Measurements from ENCODE around the gene GPC4. TPM values are rescaled to one million over a fixed set of nuclear protein-coding genes. Genes with fewer than 3 reads are reported as not detected.

Gene GPC4
- total and polyA plus RNA-seq, 9 of the 15 experiments (the other 6 are each of a cell fraction or from before 2014, with no cell fraction given): 0.11 TPM; not detected in 8

DNA sequence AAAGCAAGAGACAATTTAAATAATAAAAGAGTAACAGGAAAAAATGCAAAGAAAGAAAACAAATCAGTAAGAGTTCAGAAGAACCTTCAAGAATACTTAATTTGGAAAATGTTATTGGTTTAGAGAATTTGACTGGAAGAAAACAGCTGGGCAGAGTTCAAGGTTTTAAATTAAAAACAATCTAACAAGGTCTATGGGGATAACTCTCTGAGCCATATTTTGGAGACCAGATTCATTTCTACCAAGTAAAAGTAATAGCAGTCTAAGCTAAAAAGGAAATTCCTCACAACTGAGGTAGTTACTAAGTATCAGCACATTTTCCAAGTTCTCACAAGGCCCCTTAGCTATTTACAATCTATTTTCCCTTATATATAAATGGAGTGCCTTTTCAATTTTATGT lies 114.7 kb downstream of the GPC4 start:
- CTCF ChIA-PET (ENCODE audit: low intra/inter-chr PET ratio): no interaction called here

More for the DNA sequence above, 114.7 kb downstream of the GPC4 start:
- no peaks in the 10 kb centered on the region for H3K4me1 ChIP-seq (replicated peaks in 1 of 2; ENCODE audit: control insufficient read depth in 2 of 2, insufficient read depth in 2 of 2, low read length in 2 of 2)
- POLR2A ChIA-PET: no interaction called here
- ATAC-seq (no peak), DNase-seq (ENCODE audit: extremely low read depth in 1 of 4, low spot score in 3 of 4) (no peak), FAIRE-seq (no peak)
- no peaks in the 10 kb centered on the region for H3K36me3 ChIP-seq (ENCODE audit: control insufficient read depth, insufficient read depth, low read length)
- no peak overlapping the region for H3K4me2 ChIP-seq (ENCODE audit: insufficient read depth, low read length)
- H4K20me1 ChIP-seq (replicated peaks; ENCODE audit: control insufficient read depth, insufficient read depth, low read length): no peaks in the 10 kb centered on the region
- H3K27me3 ChIP-seq (ENCODE audit: control insufficient read depth in 2 of 2, insufficient read depth in 2 of 2, low read length in 2 of 2): no peaks in the 10 kb centered on the region
- H3K79me2 ChIP-seq (ENCODE audit: control insufficient read depth, insufficient read depth, low read length): no peaks in the 10 kb centered on the region
- no peak overlapping the region for H2AFZ ChIP-seq (ENCODE audit: low read depth, low read length)
- intact Hi-C loops (cut with micrococcal nuclease) (no loop called here), in situ Hi-C loops (cut with MboI) (no loop called here)
- no peaks in the 10 kb centered on the region for H3K9me1 ChIP-seq (ENCODE audit: control insufficient read depth, insufficient read depth, low read length)
- TF ChIP-seq ZNF140 (CRISPR knock-in tag; IDR thresholded peaks at IDR 0.05) (no peak), ZNF354B (CRISPR knock-in tag; IDR thresholded peaks at IDR 0.05) (no peak), BACH1 (tag; IDR thresholded peaks at IDR 0.05) (no peak), ZNF134 (CRISPR knock-in tag; conservative IDR thresholded peaks at IDR 0.05) (no peak), DMBX1 (CRISPR knock-in tag; IDR thresholded peaks at IDR 0.05; ENCODE audit: borderline replicate concordance) (no peak), COPS2 (conservative IDR thresholded peaks at IDR 0.05) (no peak), BRF1 (IDR thresholded peaks at IDR 0.05; ENCODE audit: borderline replicate concordance, extremely low read depth, insufficient read length) (no peak), ZNF717 (CRISPR knock-in tag; IDR thresholded peaks at IDR 0.05) (no peak), MAFG (tag; conservative IDR thresholded peaks at IDR 0.05) (no peak), MECOM (CRISPR knock-in tag; IDR thresholded peaks at IDR 0.05) (no peak)
- TF ChIP-seq, protein P1, sequence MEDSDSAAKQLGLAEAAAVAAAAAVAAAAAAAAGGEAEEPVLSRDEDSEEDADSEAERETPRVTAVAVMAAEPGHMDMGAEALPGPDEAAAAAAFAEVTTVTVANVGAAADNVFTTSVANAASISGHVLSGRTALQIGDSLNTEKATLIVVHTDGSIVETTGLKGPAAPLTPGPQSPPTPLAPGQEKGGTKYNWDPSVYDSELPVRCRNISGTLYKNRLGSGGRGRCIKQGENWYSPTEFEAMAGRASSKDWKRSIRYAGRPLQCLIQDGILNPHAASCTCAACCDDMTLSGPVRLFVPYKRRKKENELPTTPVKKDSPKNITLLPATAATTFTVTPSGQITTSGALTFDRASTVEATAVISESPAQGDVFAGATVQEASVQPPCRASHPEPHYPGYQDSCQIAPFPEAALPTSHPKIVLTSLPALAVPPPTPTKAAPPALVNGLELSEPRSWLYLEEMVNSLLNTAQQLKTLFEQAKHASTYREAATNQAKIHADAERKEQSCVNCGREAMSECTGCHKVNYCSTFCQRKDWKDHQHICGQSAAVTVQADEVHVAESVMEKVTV (CRISPR knock-in tag; IDR thresholded peaks at IDR 0.05): no peak
- TF ChIP-seq, protein P2, sequence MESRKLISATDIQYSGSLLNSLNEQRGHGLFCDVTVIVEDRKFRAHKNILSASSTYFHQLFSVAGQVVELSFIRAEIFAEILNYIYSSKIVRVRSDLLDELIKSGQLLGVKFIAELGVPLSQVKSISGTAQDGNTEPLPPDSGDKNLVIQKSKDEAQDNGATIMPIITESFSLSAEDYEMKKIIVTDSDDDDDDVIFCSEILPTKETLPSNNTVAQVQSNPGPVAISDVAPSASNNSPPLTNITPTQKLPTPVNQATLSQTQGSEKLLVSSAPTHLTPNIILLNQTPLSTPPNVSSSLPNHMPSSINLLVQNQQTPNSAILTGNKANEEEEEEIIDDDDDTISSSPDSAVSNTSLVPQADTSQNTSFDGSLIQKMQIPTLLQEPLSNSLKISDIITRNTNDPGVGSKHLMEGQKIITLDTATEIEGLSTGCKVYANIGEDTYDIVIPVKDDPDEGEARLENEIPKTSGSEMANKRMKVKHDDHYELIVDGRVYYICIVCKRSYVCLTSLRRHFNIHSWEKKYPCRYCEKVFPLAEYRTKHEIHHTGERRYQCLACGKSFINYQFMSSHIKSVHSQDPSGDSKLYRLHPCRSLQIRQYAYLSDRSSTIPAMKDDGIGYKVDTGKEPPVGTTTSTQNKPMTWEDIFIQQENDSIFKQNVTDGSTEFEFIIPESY (CRISPR knock-in tag; IDR thresholded peaks at IDR 0.05): no peak
- TF ChIP-seq, protein P3, sequence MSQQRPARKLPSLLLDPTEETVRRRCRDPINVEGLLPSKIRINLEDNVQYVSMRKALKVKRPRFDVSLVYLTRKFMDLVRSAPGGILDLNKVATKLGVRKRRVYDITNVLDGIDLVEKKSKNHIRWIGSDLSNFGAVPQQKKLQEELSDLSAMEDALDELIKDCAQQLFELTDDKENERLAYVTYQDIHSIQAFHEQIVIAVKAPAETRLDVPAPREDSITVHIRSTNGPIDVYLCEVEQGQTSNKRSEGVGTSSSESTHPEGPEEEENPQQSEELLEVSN (IDR thresholded peaks at IDR 0.05; ENCODE audit: borderline replicate concordance in 1 of 2, extremely low read depth in 1 of 2, insufficient read depth in 1 of 2, insufficient read length in 1 of 2, low read depth in 1 of 2, low read length in 1 of 2, poor library complexity in 1 of 2, severe bottlenecking in 1 of 2): no peak
- BruUV-seq (replicated peaks): no TSS peak
- no peak overlapping the region for H3K27ac ChIP-seq (ENCODE audit: extremely low read depth, low read depth, low read length)
- no peaks in the 10 kb centered on the region for H3K9me3 ChIP-seq (replicated peaks; ENCODE audit: control insufficient read depth, insufficient read depth, low read depth, low read length)
- H3K9ac ChIP-seq (ENCODE audit: insufficient read depth in 1 of 2, low read depth in 2 of 2, low read length in 2 of 2): no peak overlapping the region
- no peak overlapping the region for H3K4me3 ChIP-seq

All from K562 (cell line).